ENCODE measurements around the gene MISP.
"Not testable (repeated sequence)": the region's sequence is repeated elsewhere in the genome, so short reads cannot be mapped to it uniquely, and the experiment has no call there.

The MISP gene

DNA sequence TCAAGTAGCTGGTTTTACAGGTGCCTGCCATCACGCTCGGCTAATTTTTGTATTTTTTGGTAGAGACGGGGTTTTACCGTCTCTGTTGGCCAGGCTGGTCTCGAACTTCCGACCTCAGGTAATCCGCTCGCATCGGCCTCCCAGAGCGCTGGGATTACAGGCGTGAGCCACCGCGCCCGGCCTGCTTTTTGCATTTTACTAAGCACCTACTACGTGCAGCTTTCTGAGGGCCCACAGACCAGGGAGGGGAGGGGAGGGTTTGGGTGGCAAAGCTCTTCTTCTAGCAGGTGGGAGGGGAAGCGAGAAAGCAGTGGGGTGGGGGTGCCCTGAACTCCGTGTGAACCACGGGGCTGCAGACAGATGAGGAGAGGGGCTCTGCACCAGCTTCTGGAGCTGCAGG, 27.2 kb upstream of the MISP start:
- H3K9me3 ChIP-seq (ENCODE audit: control insufficient read depth in 5 of 5, low read length in 5 of 5), result no peaks in the 10 kb centered on the region
- no peak overlapping the region for H3K9ac ChIP-seq (ENCODE audit: low read length in 5 of 5)
- no peak overlapping the region for H3K4me3 ChIP-seq (ENCODE audit: low read depth in 1 of 5, low read length in 5 of 5)
- H3K27me3 ChIP-seq (ENCODE audit: control insufficient read depth in 5 of 5, insufficient read depth in 4 of 5, low read length in 5 of 5), result no peaks in the 10 kb centered on the region
- H3K36me3 ChIP-seq (ENCODE audit: control insufficient read depth in 5 of 5, insufficient read depth in 5 of 5, low read length in 5 of 5), result peaks cover 0 to 25% (median 18%) of the 10 kb centered on the region in 5 donors
- H3K4me1 ChIP-seq (ENCODE audit: control insufficient read depth in 5 of 5, insufficient read depth in 5 of 5, low read length in 5 of 5), result peaks cover 3 to 37% (median 27%) of the 10 kb centered on the region in 5 donors
- no peak overlapping the region for H3K27ac ChIP-seq (ENCODE audit: low read depth, low read length)

DNA sequence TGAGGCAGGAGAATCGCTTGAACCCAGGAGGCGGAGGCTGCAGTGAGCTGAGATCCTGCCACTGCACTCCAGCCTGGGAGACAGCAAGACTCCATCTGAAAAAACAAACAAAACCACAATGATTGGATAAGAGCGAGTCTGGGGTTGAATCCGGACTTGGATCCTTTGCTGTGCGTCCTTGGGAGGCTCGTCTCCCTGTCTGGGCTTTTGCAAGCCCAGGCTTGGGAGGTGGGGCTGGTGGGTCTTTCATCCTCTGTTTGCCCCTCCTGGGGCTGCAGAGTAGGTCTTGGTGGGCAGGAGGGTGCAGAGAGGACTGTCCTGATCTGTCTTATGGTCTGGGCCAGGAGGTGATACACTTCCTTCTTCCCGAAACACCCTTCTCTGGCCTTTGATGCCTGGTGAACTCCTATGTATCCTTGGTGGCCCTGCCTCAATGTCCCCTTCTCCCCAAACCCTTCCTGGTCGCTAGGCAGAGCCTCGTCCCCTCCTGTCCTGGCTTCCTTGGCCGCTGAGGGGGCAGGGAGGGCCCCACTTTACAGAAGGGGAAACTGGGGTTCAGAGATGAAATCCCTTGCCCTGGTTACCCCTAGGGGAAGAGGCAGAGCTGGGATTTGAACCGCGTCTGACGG, 25.3 kb upstream of the MISP start:
- H3K4me3 ChIP-seq (ENCODE audit: low read depth in 1 of 5, low read length in 5 of 5), result no peak overlapping the region
- H3K9me3 ChIP-seq (ENCODE audit: control insufficient read depth in 5 of 5, low read length in 5 of 5), result no peaks in the 10 kb centered on the region
- H3K9ac ChIP-seq (ENCODE audit: low read length in 5 of 5), result no peak overlapping the region
- H3K4me1 ChIP-seq (ENCODE audit: control insufficient read depth in 5 of 5, insufficient read depth in 5 of 5, low read length in 5 of 5), result peaks cover 3 to 26% (median 22%) of the 10 kb centered on the region in 5 donors
- H3K27me3 ChIP-seq (ENCODE audit: control insufficient read depth in 5 of 5, insufficient read depth in 4 of 5, low read length in 5 of 5), result no peaks in the 10 kb centered on the region
- no peak overlapping the region for H3K27ac ChIP-seq (ENCODE audit: low read depth, low read length)
- H3K36me3 ChIP-seq (ENCODE audit: control insufficient read depth in 5 of 5, insufficient read depth in 5 of 5, low read length in 5 of 5), result peaks cover 0 to 33% (median 27%) of the 10 kb centered on the region in 5 donors

DNA sequence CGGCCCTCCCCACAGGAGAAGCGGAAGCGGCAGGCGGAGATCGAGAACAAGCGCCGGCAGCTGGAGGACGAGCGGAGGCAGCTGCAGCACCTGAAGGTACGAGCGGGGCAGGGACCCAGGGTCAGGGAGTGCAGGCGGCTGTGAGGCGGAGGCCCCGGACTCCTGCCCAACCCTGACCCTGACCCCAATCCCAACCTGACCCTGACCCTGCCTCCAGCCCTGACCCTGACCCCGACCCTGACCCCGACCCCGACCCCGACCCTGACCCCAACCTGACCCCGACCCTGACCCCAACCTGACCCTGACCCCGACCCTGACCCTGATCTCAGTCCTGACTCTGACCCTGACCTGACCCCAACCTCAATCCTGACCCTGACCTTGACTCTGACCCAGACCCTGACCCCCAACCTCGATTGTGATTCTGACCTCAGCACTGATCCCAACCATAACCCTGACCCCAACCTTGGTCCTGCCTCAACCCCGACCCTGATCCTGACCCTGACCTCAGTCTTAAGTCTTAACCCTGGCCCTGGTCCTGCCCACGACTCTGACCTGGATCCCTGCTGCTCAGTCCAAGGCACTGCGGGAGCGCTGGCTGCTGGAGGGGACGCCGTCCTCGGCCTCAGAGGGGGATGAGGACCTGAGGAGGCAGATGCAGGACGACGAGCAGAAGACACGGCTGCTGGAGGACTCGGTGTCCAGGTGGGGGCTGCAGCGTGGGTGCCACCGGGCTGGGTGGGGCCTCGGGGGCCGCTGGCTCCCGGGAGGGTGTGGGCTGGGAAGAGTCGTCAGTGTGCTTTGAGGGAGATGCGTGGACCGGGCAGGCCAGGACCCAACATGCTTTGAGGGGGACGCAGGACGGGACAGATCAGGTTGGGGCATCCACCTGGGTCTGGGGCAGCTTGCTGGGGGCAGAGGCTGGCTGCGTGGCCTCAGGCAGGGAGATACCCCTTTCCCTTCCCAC, 23.6 kb upstream of the MISP start:
- Histone ChIP-seq H3K4me1 (ENCODE audit: control insufficient read depth in 5 of 5, insufficient read depth in 5 of 5, low read length in 5 of 5) (peaks cover 3 to 25% (median 18%) of the 10 kb centered on the region in 5 donors), H3K27me3 (ENCODE audit: control insufficient read depth in 5 of 5, insufficient read depth in 4 of 5, low read length in 5 of 5) (no peaks in the 10 kb centered on the region), H3K9me3 (ENCODE audit: control insufficient read depth in 5 of 5, low read length in 5 of 5) (no peaks in the 10 kb centered on the region), H3K9ac (ENCODE audit: low read length in 5 of 5) (peak overlapping the region in 1 of 5 donors; percentile 53), H3K36me3 (ENCODE audit: control insufficient read depth in 5 of 5, insufficient read depth in 5 of 5, low read length in 5 of 5) (peaks cover 0 to 50% (median 40%) of the 10 kb centered on the region in 5 donors), H3K27ac (ENCODE audit: low read depth, low read length) (peak overlapping the region; percentile 72), H3K4me3 (ENCODE audit: low read depth in 1 of 5, low read length in 5 of 5) (no peak overlapping the region)

DNA sequence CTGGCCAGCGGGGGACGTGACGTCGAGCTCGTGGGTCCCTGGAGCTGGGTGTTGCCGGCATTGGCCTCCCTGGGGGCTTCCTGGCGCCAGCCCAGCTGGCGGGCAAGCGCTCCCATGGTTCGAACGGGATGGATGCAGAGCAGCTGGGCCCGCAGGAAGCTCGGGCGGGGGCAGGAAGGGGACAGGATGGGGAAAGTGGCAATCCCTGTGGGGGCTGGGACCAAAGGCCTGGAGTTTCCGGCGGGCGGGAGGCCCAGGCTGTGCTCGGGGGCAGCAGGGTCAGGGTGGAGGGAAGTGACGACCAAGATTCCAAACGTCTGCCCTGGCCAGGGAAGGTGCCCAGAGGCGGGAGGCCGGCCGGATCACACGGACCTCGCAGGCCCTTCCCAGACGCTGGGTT, 22.9 kb upstream of the MISP start:
- peaks cover 0 to 55% (median 40%) of the 10 kb centered on the region in 5 donors for H3K36me3 ChIP-seq (ENCODE audit: control insufficient read depth in 5 of 5, insufficient read depth in 5 of 5, low read length in 5 of 5)
- no peak overlapping the region for H3K4me3 ChIP-seq (ENCODE audit: low read depth in 1 of 5, low read length in 5 of 5)
- no peaks in the 10 kb centered on the region for H3K9me3 ChIP-seq (ENCODE audit: control insufficient read depth in 5 of 5, low read length in 5 of 5)
- H3K27me3 ChIP-seq (ENCODE audit: control insufficient read depth in 5 of 5, insufficient read depth in 4 of 5, low read length in 5 of 5), result no peaks in the 10 kb centered on the region
- peak overlapping the region; percentile 72 for H3K27ac ChIP-seq (ENCODE audit: low read depth, low read length)
- H3K9ac ChIP-seq (ENCODE audit: low read length in 5 of 5), result peak overlapping the region in 1 of 5 donors; percentile 53
- H3K4me1 ChIP-seq (ENCODE audit: control insufficient read depth in 5 of 5, insufficient read depth in 5 of 5, low read length in 5 of 5), result peaks cover 0 to 18% (median 12%) of the 10 kb centered on the region in 5 donors

DNA sequence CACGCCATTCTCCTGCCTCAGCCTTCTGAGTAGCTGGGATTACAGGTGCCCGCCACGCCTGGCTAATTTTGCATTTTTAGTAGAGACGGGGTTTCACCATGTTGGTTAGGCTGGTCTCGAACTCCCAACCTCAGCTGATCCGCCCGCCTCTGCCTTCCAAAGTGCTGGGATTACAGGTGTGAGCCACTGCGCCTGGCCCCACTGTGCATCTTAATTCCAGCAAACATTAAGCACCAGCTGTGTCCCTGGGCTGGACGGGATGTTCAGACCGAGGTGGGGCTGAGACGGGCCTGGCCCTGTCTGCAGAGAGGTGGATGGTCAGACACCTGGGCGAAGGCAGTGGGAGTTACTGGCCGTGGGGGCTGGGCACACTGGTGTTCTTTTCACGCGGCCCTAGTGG, 21.3 kb upstream of the MISP start:
- not testable (repeated sequence) for H3K4me3 ChIP-seq (ENCODE audit: low read depth in 1 of 5, low read length in 5 of 5); H3K9ac ChIP-seq (ENCODE audit: low read length in 5 of 5); H3K27ac ChIP-seq (ENCODE audit: low read depth, low read length); H3K9me3 ChIP-seq (ENCODE audit: control insufficient read depth in 5 of 5, low read length in 5 of 5); H3K27me3 ChIP-seq (ENCODE audit: control insufficient read depth in 5 of 5, insufficient read depth in 4 of 5, low read length in 5 of 5)
- Histone ChIP-seq H3K36me3 (ENCODE audit: control insufficient read depth in 5 of 5, insufficient read depth in 5 of 5, low read length in 5 of 5) (peaks cover 0 to 64% (median 46%) of the 10 kb centered on the region in 5 donors), H3K4me1 (ENCODE audit: control insufficient read depth in 5 of 5, insufficient read depth in 5 of 5, low read length in 5 of 5) (peaks cover 0 to 18% (median 15%) of the 10 kb centered on the region in 5 donors)

DNA sequence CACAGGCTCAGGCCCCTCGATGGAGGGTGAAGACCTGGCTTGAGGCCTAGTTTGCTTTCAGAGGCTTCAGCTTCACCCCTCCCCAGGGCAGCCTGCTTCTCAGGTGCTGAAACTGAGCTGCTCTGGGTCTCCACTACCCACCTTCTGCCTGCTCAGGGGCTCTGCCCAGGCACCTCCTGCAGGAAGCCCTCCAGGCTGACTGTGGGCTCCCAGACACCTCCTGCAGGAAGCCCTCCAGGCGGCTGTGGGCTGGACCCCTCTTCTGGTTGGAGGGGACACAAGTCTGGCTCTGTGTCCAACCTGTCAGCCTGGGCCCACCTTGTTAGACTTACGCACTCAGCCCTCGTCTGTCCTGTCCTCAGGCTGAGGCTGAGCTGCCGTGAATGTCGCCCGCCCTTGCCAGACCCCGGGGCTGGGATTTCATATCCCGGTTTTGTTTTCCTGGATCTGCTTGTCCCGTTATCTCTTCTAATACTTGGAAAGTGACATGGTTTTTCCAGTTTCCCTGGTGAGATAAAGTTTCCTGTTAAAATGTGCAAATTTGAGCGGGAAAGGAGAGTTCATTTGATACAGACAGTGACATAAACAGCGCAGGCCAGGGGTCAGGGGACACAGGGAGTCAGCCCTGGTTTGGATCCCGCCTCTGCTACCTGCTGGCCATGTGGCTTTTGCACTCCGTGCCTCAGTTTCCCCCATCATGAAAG, 20.8 kb upstream of the MISP start:
- Histone ChIP-seq H3K4me1 (ENCODE audit: control insufficient read depth in 5 of 5, insufficient read depth in 5 of 5, low read length in 5 of 5) (peaks cover 0 to 18% (median 15%) of the 10 kb centered on the region in 5 donors), H3K4me3 (ENCODE audit: low read depth in 1 of 5, low read length in 5 of 5) (no peak overlapping the region), H3K27ac (ENCODE audit: low read depth, low read length) (no peak overlapping the region), H3K9ac (ENCODE audit: low read length in 5 of 5) (no peak overlapping the region), H3K27me3 (ENCODE audit: control insufficient read depth in 5 of 5, insufficient read depth in 4 of 5, low read length in 5 of 5) (no peaks in the 10 kb centered on the region), H3K36me3 (ENCODE audit: control insufficient read depth in 5 of 5, insufficient read depth in 5 of 5, low read length in 5 of 5) (peaks cover 0 to 65% (median 46%) of the 10 kb centered on the region in 5 donors), H3K9me3 (ENCODE audit: control insufficient read depth in 5 of 5, low read length in 5 of 5) (no peaks in the 10 kb centered on the region)

DNA sequence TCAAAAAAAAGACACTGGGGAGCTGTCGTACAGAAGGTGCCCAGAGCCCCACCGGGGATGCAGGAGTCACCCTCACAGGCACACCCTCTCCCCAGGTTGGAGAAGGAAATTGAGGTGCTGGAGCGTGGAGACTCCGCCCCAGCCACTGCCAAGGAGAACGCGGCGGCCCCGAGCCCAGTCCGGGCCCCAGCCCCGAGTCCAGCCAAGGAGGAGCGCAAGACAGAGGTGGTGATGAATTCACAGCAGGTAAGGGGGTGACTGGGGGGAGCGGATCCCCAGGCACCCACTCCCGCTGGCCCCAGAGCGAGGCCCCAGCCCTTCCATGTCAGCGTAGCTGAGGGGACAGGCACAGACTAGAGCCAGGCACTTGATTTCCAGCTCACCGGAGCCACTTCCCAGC, 19.9 kb upstream of the MISP start:
- H3K4me3 ChIP-seq (ENCODE audit: low read depth in 1 of 5, low read length in 5 of 5), result no peak overlapping the region
- H3K4me1 ChIP-seq (ENCODE audit: control insufficient read depth in 5 of 5, insufficient read depth in 5 of 5, low read length in 5 of 5), result peaks cover 0 to 18% (median 15%) of the 10 kb centered on the region in 5 donors
- peaks cover 0 to 62% (median 46%) of the 10 kb centered on the region in 5 donors for H3K36me3 ChIP-seq (ENCODE audit: control insufficient read depth in 5 of 5, insufficient read depth in 5 of 5, low read length in 5 of 5)
- H3K9me3 ChIP-seq (ENCODE audit: control insufficient read depth in 5 of 5, low read length in 5 of 5), result no peaks in the 10 kb centered on the region
- H3K27ac ChIP-seq (ENCODE audit: low read depth, low read length), result no peak overlapping the region
- no peaks in the 10 kb centered on the region for H3K27me3 ChIP-seq (ENCODE audit: control insufficient read depth in 5 of 5, insufficient read depth in 4 of 5, low read length in 5 of 5)
- no peak overlapping the region for H3K9ac ChIP-seq (ENCODE audit: low read length in 5 of 5)

DNA sequence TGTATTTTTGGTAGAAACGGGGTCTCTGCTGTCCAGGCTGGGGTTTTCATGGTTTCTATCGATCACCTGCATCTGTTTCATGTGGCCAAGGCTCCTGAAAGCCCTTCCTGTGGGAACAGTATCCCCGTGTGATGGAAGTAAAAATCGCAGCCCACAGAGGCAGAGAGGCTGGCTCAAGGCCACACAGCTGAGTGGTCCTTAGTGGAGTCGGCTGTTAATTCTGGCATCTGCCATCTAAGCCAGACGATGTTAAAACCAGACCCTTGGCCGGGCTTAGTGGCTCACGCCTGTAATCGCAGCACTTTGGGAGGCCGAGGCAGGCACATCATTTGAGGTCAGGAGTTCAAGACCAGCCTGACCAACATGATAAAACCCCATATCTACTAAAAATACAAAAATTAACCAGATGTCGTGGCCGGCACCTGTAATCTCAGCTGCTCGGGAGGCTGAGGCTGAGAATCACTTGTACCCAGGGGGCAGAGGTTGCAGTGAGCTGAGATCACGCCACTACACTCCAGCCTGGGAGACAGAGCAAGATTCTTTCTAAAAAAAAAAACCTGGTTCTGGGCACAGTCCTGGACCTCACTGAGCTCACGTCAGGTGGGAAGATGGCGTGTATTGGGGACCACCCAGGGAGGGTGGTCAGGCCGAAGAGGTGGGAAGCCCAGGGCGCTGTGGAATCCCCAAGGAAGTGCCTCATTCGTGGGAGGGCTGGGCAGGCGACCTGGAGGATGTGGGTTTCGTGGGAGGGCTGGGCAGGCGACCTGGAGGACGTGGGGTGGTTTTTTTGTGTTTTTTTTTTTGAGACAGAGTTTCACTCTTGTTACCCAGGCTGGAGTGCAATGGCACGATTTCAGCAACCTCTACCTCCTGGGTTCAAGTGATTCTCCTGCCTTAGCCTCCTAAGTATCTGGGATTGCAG, 18.5 kb upstream of the MISP start:
- Histone ChIP-seq H3K9me3 (ENCODE audit: control insufficient read depth in 5 of 5, low read length in 5 of 5) (no peaks in the 10 kb centered on the region), H3K36me3 (ENCODE audit: control insufficient read depth in 5 of 5, insufficient read depth in 5 of 5, low read length in 5 of 5) (peaks cover 0 to 65% (median 44%) of the 10 kb centered on the region in 5 donors), H3K9ac (ENCODE audit: low read length in 5 of 5) (no peak overlapping the region), H3K27ac (ENCODE audit: low read depth, low read length) (no peak overlapping the region), H3K4me1 (ENCODE audit: control insufficient read depth in 5 of 5, insufficient read depth in 5 of 5, low read length in 5 of 5) (peaks cover 0 to 15% (median 13%) of the 10 kb centered on the region in 5 donors), H3K4me3 (ENCODE audit: low read depth in 1 of 5, low read length in 5 of 5) (no peak overlapping the region), H3K27me3 (ENCODE audit: control insufficient read depth in 5 of 5, insufficient read depth in 4 of 5, low read length in 5 of 5) (no peaks in the 10 kb centered on the region)

DNA sequence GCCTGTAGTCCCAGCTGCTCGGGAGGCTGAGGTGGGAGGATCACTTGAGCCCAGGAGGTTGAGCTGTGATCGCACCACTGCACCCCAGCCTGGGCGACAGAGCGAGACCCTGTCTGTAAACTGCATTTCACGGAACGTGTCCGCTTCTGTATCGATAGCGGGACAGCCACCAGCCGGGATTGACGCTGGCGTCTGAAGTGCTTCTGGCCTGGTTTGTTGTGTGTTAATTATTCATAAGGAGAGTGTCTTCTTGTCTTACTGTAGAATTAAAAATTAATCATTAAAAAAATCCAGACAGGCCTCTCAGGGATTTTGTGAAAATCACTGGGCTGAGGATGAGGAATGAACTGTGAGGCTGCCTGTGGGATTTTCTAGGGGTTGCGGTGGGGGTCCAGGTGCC, 16.2 kb upstream of the MISP start:
- Histone ChIP-seq H3K9me3 (ENCODE audit: control insufficient read depth in 5 of 5, low read length in 5 of 5) (no peaks in the 10 kb centered on the region), H3K4me3 (ENCODE audit: low read depth in 1 of 5, low read length in 5 of 5) (no peak overlapping the region), H3K27ac (ENCODE audit: low read depth, low read length) (no peak overlapping the region), H3K4me1 (ENCODE audit: control insufficient read depth in 5 of 5, insufficient read depth in 5 of 5, low read length in 5 of 5) (peaks cover 0 to 4% (median 3%) of the 10 kb centered on the region in 5 donors), H3K27me3 (ENCODE audit: control insufficient read depth in 5 of 5, insufficient read depth in 4 of 5, low read length in 5 of 5) (no peaks in the 10 kb centered on the region), H3K9ac (ENCODE audit: low read length in 5 of 5) (no peak overlapping the region), H3K36me3 (ENCODE audit: control insufficient read depth in 5 of 5, insufficient read depth in 5 of 5, low read length in 5 of 5) (peaks cover 0 to 55% (median 38%) of the 10 kb centered on the region in 5 donors)
